Esophagus muscularis mucosa (tissue), 4 donors: ENCODE results near the gene IFIT3. TPM values are rescaled to one million over a fixed set of nuclear protein-coding genes. Genes with fewer than 3 reads are reported as not detected.

ENCODE experiments used
- DNase-seq: peaks from one replicate; pipeline ENCODE4 v3.0.0-alpha.2; 2017; ENCODE audit errors: extremely low spot score
- H3K27ac ChIP-seq, 4 donors: fragments of 200-600 bp; sonication (generic); replicated peaks in 1 of 4; 1 replicate in 3 of 4; 2 replicates in 1 of 4; pipeline ENCODE4 v1.5.1; 2016 to 2019; ENCODE audit warnings: mild to moderate bottlenecking in 1 of 4
- H3K27me3 ChIP-seq, 4 donors: fragments of 200-600 bp; sonication (generic); one replicate each; pipeline versions ENCODE4 v1.5.1 to v1.6.0; 2016 to 2019
- H3K36me3 ChIP-seq, 4 donors: fragments of 200-600 bp; sonication (generic); one replicate each; pipeline ENCODE4 v1.5.1; 2016 to 2019
- H3K4me1 ChIP-seq, 4 donors: fragments of 200-600 bp; sonication (generic); one replicate each; pipeline ENCODE4 v1.5.1; 2016 to 2019
- H3K4me3 ChIP-seq, 4 donors: fragments of 200-600 bp; sonication (generic); 1 replicate in 2 of 4; 2 replicates in 2 of 4; pipeline ENCODE4 v1.5.1; 2016 to 2019; ENCODE audit warnings: mild to moderate bottlenecking in 4 of 4, moderate library complexity in 1 of 4
- H3K9me3 ChIP-seq, 4 donors: fragments of 200-600 bp; sonication (generic); 1 replicate in 3 of 4; 2 replicates in 1 of 4; pipeline ENCODE4 v1.5.1; 2016 to 2019
- CTCF ChIP-seq, 3 experiments: fragments of 200-600 bp in 2 of 3; fragments of 450-650 bp in 1 of 3; sonication (generic) in 2 of 3; IDR thresholded peaks; one replicate each; pipeline ENCODE4 v1.5.1; 2017 to 2019; ENCODE audit warnings: antibody characterized with exemption in 3 of 3, mild to moderate bottlenecking in 2 of 3, moderate library complexity in 1 of 3
- EP300 ChIP-seq: sonication (generic); formaldehyde crosslinking; IDR thresholded peaks from one replicate; pipeline ENCODE4 v1.6.1; 2017; ENCODE audit warnings: antibody characterized with exemption
- POLR2A ChIP-seq: fragments of 450-650 bp; IDR thresholded peaks from one replicate; pipeline ENCODE4 v1.6.1; 2017; ENCODE audit warnings: antibody characterized with exemption, moderate library complexity, mild to moderate bottlenecking, low read depth
- POLR2AphosphoS5 ChIP-seq, 2 donors: sonication (generic); formaldehyde crosslinking; IDR thresholded peaks; one replicate each; pipeline ENCODE4 v1.6.1; 2017; ENCODE audit warnings: antibody characterized with exemption in 2 of 2
- WGBS: methylation state at CpG from one replicate; pipeline ENCODE4 v1.1.5; 2018; 5-methylcytosine and 5-hydroxymethylcytosine counted together
- intact Hi-C: fragments of 100-400 bp; cut with DNase I; formaldehyde crosslinking; loops from one replicate; pipeline ENCODE4 v1.15.1; 2023
- total RNA-seq, 4 donors: library from RNA; depleted of rRNA; stranded (reverse); fragments of >200 nt; gene quantifications; one replicate each; pipeline versions ENCODE4 v1.1.0 to v1.2.1, GENCODE V29; 2016

Gene IFIT3
- total RNA-seq, 4 donors from 2014 or later, result 7.8 to 9.8 (median 8.8) TPM

- no peaks in the 10 kb centered on the region for H3K27me3 ChIP-seq
- H3K27ac ChIP-seq, result no peak overlapping the region
- whole genome bisulfite sequencing, result 79% methylated on average over 3 of the region's 3 CpGs
- H3K4me3 ChIP-seq, result no peak overlapping the region
- no peaks in the 10 kb centered on the region for H3K9me3 ChIP-seq
- intact Hi-C loops, result no loop called here
- peaks cover 11 to 23% (median 20%) of the 10 kb centered on the region in 4 donors for H3K4me1 ChIP-seq
- H3K36me3 ChIP-seq, result no peaks in the 10 kb centered on the region
- no peak for DNase-seq
- TF ChIP-seq POLR2A (no peak), EP300 (no peak), POLR2AphosphoS5 (IDR thresholded peaks at IDR 0.05) (no peak), CTCF (IDR thresholded peaks at IDR 0.05) (no peak)
Measured at GRCh38 chr10:89294721-89295239, 33.0 kb upstream of the IFIT3 start.

GRCh38 chr10:89295597-89295996, 32.2 kb upstream of the IFIT3 start:
- no peaks in the 10 kb centered on the region for H3K27me3 ChIP-seq
- H3K36me3 ChIP-seq, result no peaks in the 10 kb centered on the region
- 32% methylated on average over 1 of the region's 1 CpG for WGBS
- intact Hi-C loops, result no loop called here
- no peak overlapping the region for H3K4me3 ChIP-seq
- H3K27ac ChIP-seq, result peak overlapping the region; percentile 64 to 75 (median 68)
- no peak for DNase-seq
- TF ChIP-seq CTCF (IDR thresholded peaks at IDR 0.05) (no peak), POLR2AphosphoS5 (IDR thresholded peaks at IDR 0.05) (peak in 1 of 2 donors; percentile 31)
- H3K4me1 ChIP-seq, result peaks cover 11 to 23% (median 20%) of the 10 kb centered on the region in 4 donors
- no peaks in the 10 kb centered on the region for H3K9me3 ChIP-seq

GRCh38 chr10:89296220-89296648, 31.6 kb upstream of the IFIT3 start:
- H3K4me3 ChIP-seq, result no peak overlapping the region
- H3K4me1 ChIP-seq, result peaks cover 14 to 30% (median 26%) of the 10 kb centered on the region in 4 donors
- no peaks in the 10 kb centered on the region for H3K9me3 ChIP-seq
- WGBS, result 61% methylated on average over 5 of the region's 5 CpGs
- H3K36me3 ChIP-seq, result no peaks in the 10 kb centered on the region
- H3K27ac ChIP-seq, result peak overlapping the region; percentile 64 to 75 (median 68)
- intact Hi-C loops, result no loop called here
- no peak for DNase-seq
- TF ChIP-seq POLR2AphosphoS5 (IDR thresholded peaks at IDR 0.05) (peak in 1 of 2 donors; percentile 38), CTCF (IDR thresholded peaks at IDR 0.05) (no peak)
- no peaks in the 10 kb centered on the region for H3K27me3 ChIP-seq

GRCh38 chr10:89297356-89297755, 30.4 kb upstream of the IFIT3 start:
- H3K4me3 ChIP-seq, result no peak overlapping the region
- H3K27me3 ChIP-seq, result no peaks in the 10 kb centered on the region
- WGBS, result 100% methylated on average over 4 of the region's 4 CpGs
- H3K36me3 ChIP-seq, result no peaks in the 10 kb centered on the region
- no peak for DNase-seq
- intact Hi-C loops, result no loop called here
- no peak overlapping the region for H3K27ac ChIP-seq
- H3K4me1 ChIP-seq, result peaks cover 14 to 36% (median 31%) of the 10 kb centered on the region in 4 donors
- no peak for TF ChIP-seq POLR2AphosphoS5 (IDR thresholded peaks at IDR 0.05)
- TF ChIP-seq EP300, result no peak
- no peak for TF ChIP-seq POLR2A
- TF ChIP-seq CTCF (IDR thresholded peaks at IDR 0.05), result no peak
- no peaks in the 10 kb centered on the region for H3K9me3 ChIP-seq

GRCh38 chr10:89297791-89298190, 30.0 kb upstream of the IFIT3 start:
- Histone ChIP-seq H3K36me3 (no peaks in the 10 kb centered on the region), H3K27ac (no peak overlapping the region), H3K27me3 (no peaks in the 10 kb centered on the region), H3K4me1 (peaks cover 14 to 41% (median 36%) of the 10 kb centered on the region in 4 donors), H3K9me3 (no peaks in the 10 kb centered on the region), H3K4me3 (no peak overlapping the region)
- no peak for DNase-seq
- TF ChIP-seq POLR2A (no peak), CTCF (IDR thresholded peaks at IDR 0.05) (no peak), POLR2AphosphoS5 (IDR thresholded peaks at IDR 0.05) (no peak), EP300 (no peak)
- WGBS, result 100% methylated on average over 3 of the region's 5 CpGs
- intact Hi-C loops, result no loop called here
